Activated CD4-positive, alpha-beta T cell treated with anti-CD3 and anti-CD28 coated beads, Interleukin-2, amount 50 U/mL, for 1 hour (primary cell): ENCODE results near the gene JDP2.
"Not testable (repeated sequence)": the region's sequence is repeated elsewhere in the genome, so short reads cannot be mapped to it uniquely, and the experiment has no call there.

Experiments used
- DNase-seq: peaks from one replicate; pipeline ENCODE4 v3.0.0-alpha.2; 2020

JDP2 gene

GRCh38 chr14:75457648-75458165 lies 29.9 kb downstream of the JDP2 start:
- no peak for DNase-seq

- DNase-seq, result no peak
Measured at GRCh38 chr14:75458305-75458704, 30.5 kb downstream of the JDP2 start.

GRCh38 chr14:75459099-75459741 lies 31.4 kb downstream of the JDP2 start:
- DNase-seq, result no peak

- DNase-seq, result no peak
Measured at GRCh38 chr14:75459791-75460190, 32.0 kb downstream of the JDP2 start.

GRCh38 chr14:75460394-75460793 lies 32.6 kb downstream of the JDP2 start:
- no peak for DNase-seq

GRCh38 chr14:75461303-75461702 lies 33.5 kb downstream of the JDP2 start:
- no peak for DNase-seq

GRCh38 chr14:75461755-75462349 lies 34.0 kb downstream of the JDP2 start:
- DNase-seq, result no peak

- no peak for DNase-seq
Measured at GRCh38 chr14:75464626-75465025, 36.8 kb downstream of the JDP2 start.

GRCh38 chr14:75467763-75468162 lies 39.9 kb downstream of the JDP2 start:
- no peak for DNase-seq

GRCh38 chr14:75469164-75469563 lies 41.3 kb downstream of the JDP2 start:
- no peak for DNase-seq

- no peak for DNase-seq
Measured at GRCh38 chr14:75469606-75470237, 41.9 kb downstream of the JDP2 start.

- DNase-seq, result no peak
Measured at GRCh38 chr14:75470238-75470797, 42.5 kb downstream of the JDP2 start.

- DNase-seq, result no peak
Measured at GRCh38 chr14:75471059-75471458, 43.2 kb downstream of the JDP2 start.

- not testable (repeated sequence) for DNase-seq
Measured at GRCh38 chr14:75474127-75474526, 46.3 kb downstream of the JDP2 start.

- no peak for DNase-seq
Measured at GRCh38 chr14:75476274-75476995, 48.6 kb downstream of the JDP2 start.

GRCh38 chr14:75477881-75478280 lies 50.1 kb downstream of the JDP2 start:
- no peak for DNase-seq

GRCh38 chr14:75479770-75480600 lies 52.2 kb downstream of the JDP2 start:
- no peak for DNase-seq

- DNase-seq, result no peak
Measured at GRCh38 chr14:75482366-75482765, 54.5 kb downstream of the JDP2 start.

- DNase-seq, result no peak
Measured at GRCh38 chr14:75484711-75485429, 57.0 kb downstream of the JDP2 start.

GRCh38 chr14:75486318-75486717 lies 58.5 kb downstream of the JDP2 start:
- no peak for DNase-seq

GRCh38 chr14:75487155-75487671 lies 59.4 kb downstream of the JDP2 start:
- DNase-seq, result no peak
